Measurements from ENCODE around the gene GLTP. TPM values are rescaled to one million over a fixed set of nuclear protein-coding genes. Genes with fewer than 3 reads are reported as not detected.

GLTP gene
- total and polyA plus RNA-seq, 2 experiments from 2014 or later, result 20.5 to 24.9 TPM

DNA sequence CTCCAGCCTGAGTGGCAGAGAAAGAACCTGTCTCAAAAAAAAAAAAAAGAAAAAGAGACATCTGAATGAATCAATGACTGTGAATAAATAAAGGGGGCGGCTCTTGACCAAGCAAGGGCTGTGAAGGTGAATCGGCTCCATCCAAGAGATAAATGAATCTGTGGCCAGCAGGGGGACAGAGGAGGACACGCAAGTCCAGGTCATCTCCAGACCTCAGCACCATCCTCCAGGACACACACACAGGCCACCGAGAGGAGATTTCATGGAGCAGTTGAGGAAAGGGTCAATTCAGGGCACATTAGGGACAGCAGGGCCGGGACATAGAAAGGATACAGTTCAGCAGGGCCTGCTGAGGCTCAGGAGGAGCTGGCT lies 68.7 kb downstream of the GLTP start:
- no peak for DNase-seq (ENCODE audit: low read depth in 1 of 2, low spot score in 1 of 2)
- no peak overlapping the region for H3K27ac ChIP-seq

DNA sequence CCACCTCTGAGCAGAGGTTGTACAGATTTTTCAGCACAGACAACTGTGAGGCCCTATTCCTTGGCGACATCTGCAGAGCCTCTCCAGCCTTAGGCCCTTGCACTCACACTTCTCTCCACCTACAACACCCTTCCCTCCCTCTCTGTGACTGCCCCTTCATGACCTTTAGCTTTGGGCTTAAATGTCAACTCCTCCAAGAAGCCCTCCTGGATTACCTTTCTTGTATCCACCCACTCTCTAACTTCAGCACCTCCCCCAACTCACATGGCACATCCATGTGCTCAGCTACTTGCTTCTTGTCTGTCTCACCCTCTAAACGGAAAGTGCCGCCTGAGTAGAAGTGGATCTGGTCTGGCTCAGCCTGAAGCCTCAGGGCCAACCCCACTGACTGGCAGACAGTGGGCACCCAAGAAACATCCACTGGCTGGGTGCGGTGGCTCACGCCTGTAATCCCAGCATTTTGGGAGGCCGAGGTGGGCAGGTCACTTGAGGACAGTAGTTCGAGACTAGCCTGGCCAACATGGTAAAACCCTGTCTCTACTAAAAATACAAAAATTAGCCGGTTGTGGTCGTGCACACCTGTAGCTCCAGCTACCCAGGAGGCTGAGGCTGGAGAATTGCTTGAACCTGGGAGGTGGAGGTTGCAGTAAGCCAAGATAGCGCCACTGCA lies 69.3 kb downstream of the GLTP start:
- DNase-seq (ENCODE audit: low read depth in 1 of 2, low spot score in 1 of 2), result no peak
- Histone ChIP-seq H3K9me3 (ENCODE audit: low read depth) (no peaks in the 10 kb centered on the region), H3K27ac (no peak overlapping the region), H3K4me1 (ENCODE audit: low read depth) (no peaks in the 10 kb centered on the region), H3K4me3 (no peak overlapping the region), H3K27me3 (no peaks in the 10 kb centered on the region), H3K36me3 (no peaks in the 10 kb centered on the region)
- TF ChIP-seq, protein P1, sequence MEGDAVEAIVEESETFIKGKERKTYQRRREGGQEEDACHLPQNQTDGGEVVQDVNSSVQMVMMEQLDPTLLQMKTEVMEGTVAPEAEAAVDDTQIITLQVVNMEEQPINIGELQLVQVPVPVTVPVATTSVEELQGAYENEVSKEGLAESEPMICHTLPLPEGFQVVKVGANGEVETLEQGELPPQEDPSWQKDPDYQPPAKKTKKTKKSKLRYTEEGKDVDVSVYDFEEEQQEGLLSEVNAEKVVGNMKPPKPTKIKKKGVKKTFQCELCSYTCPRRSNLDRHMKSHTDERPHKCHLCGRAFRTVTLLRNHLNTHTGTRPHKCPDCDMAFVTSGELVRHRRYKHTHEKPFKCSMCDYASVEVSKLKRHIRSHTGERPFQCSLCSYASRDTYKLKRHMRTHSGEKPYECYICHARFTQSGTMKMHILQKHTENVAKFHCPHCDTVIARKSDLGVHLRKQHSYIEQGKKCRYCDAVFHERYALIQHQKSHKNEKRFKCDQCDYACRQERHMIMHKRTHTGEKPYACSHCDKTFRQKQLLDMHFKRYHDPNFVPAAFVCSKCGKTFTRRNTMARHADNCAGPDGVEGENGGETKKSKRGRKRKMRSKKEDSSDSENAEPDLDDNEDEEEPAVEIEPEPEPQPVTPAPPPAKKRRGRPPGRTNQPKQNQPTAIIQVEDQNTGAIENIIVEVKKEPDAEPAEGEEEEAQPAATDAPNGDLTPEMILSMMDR (IDR thresholded peaks at IDR 0.05; ENCODE audit: low read depth, low read length), result no peak

More for the DNA sequence above, 68.7 kb downstream of the GLTP start:
- H3K27me3 ChIP-seq, result no peaks in the 10 kb centered on the region
- TF ChIP-seq, protein P1 (IDR thresholded peaks at IDR 0.05; ENCODE audit: low read depth, low read length), result no peak
- H3K4me3 ChIP-seq, result no peak overlapping the region
- H3K36me3 ChIP-seq, result no peaks in the 10 kb centered on the region
- H3K4me1 ChIP-seq (ENCODE audit: low read depth), result no peaks in the 10 kb centered on the region
- H3K9me3 ChIP-seq (ENCODE audit: low read depth), result no peaks in the 10 kb centered on the region

DNA sequence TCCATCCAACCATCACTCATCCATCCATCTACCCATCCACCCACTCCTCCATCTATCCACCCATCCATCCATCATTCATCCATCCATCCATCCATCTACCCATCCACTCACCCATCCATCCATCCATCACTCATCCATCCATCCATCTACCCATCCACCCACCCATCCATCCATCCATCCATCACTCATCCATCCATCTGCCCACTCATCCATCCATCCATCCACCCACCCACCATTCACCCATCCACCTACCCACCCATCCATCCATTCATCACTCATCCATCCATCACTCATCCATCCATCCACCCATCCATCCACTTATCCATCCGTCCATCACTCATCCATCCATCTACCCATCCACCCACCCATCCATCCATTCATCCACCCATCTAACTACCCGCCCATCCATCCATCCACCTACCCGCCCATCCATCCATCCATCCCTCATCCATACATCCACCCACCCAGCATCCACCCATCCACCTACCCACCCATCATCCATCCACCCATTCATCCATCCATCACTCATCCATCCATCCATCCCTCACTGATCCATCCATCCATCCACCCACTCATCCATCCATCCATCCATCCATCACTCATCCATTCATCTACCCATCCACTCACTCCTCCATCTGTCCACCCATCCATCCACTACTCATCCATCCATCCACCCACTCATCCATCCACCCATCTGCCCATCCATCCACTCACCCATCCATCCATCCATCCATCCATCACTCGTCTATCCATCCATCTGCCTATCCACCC lies 71.3 kb downstream of the GLTP start:
- no peak overlapping the region for H3K27ac ChIP-seq
- H3K4me1 ChIP-seq (ENCODE audit: low read depth), result no peaks in the 10 kb centered on the region
- no peak overlapping the region for H3K4me3 ChIP-seq
- H3K9me3 ChIP-seq (ENCODE audit: low read depth), result no peaks in the 10 kb centered on the region
- H3K36me3 ChIP-seq, result no peaks in the 10 kb centered on the region
- TF ChIP-seq, protein P1 (IDR thresholded peaks at IDR 0.05; ENCODE audit: low read depth, low read length), result no peak
- H3K27me3 ChIP-seq, result no peaks in the 10 kb centered on the region
- DNase-seq (ENCODE audit: low read depth in 1 of 2, low spot score in 1 of 2), result no peak

DNA sequence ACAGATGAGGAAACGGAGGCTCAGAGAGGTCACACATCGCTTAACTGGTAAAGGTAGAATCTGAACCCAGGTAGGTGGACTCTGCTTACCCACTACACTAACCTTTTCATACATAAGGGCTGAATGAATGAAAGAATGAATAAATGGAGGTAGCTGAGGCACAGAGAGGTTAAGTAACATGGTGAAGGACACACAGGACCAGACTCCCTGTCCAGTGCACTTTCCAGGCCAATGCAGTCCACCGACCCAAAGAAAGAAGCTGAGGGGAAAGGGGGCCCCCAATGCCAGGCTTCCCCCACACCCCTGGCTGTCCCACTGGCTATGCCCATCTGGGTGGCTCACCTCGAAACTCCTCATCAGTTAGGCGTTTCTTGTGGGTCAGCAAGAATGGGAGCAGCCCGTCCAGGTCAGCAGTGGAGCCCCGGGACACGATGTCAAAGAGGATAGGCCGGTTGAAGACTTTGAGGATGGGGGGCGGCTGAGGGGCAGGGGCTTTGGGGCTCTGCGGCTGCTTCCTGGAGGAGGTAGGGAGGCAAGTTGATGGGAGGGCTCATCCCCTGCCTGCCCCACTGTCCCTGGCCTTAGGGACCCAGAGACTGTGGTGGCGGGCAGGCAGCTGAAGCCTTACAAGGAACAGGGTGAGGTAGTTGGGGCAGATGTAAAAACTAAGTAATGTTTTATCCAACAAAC lies 72.2 kb downstream of the GLTP start:
- TF ChIP-seq, protein P1 (IDR thresholded peaks at IDR 0.05; ENCODE audit: low read depth, low read length), result no peak
- DNase-seq (ENCODE audit: low read depth in 1 of 2, low spot score in 1 of 2), result no peak
- Histone ChIP-seq H3K27me3 (no peaks in the 10 kb centered on the region), H3K36me3 (no peaks in the 10 kb centered on the region), H3K4me3 (no peak overlapping the region), H3K4me1 (ENCODE audit: low read depth) (no peaks in the 10 kb centered on the region), H3K9me3 (ENCODE audit: low read depth) (no peaks in the 10 kb centered on the region), H3K27ac (no peak overlapping the region)

DNA sequence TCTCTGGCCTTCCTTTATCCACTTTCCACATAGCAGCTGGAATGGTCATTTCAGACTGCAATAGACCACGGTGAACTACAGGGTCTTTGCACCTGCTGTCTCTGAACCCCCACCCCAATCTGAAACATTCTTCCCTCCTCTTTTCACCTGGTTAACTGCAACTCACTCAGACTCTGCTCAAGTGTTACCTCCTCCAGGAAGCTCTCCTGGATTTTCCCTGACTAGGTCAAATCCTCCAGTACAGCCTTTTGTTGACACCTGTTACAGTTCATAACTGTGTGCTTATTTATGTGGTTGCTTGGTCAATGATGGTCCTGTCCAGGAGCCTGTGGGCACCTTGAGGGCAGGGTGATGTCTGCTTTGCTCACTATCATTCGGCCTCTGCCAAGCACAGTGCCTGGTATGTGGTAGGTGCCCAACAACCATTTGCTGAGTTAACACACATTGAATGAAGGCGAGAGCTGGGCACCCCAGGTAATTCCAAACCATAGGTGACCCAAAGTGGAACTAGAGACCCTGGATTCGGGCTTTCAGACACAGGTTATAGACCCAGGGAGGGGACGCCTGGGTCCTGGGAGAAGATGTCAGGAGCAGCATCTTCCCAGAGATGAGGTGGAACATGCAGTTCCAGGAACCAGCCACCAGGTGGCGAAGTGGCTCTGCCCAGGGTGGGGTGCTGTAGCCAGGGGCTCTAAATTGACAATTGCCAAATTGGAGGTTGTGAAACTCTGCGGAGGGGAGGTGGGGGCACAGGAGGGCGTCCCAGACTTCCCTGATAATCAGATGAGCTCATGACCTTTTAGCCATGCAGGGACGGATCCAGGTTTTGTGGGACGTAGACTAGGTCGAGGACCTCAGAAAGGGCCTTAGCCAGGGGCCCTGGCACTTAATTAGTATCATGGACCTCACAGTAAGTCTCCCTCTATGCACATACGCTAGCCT lies 75.2 kb downstream of the GLTP start:
- Histone ChIP-seq H3K27me3 (no peaks in the 10 kb centered on the region), H3K27ac (no peak overlapping the region), H3K36me3 (no peaks in the 10 kb centered on the region), H3K9me3 (ENCODE audit: low read depth) (no peaks in the 10 kb centered on the region), H3K4me3 (no peak overlapping the region), H3K4me1 (ENCODE audit: low read depth) (no peaks in the 10 kb centered on the region)
- TF ChIP-seq, protein P1 (IDR thresholded peaks at IDR 0.05; ENCODE audit: low read depth, low read length), result peak; percentile 99
- DNase-seq (ENCODE audit: low read depth in 1 of 2, low spot score in 1 of 2), result peak; percentile 56 to 60
